Prostate gland (tissue), 2 donors: ENCODE results near the gene OSBPL2. TPM values are rescaled to one million over a fixed set of nuclear protein-coding genes. Genes with fewer than 3 reads are reported as not detected.

Source experiments
- DNase-seq: peaks from one replicate; pipeline ENCODE4 v3.0.0-alpha.2; 2019; ENCODE audit warnings: low spot score
- H3K27ac ChIP-seq, 2 donors: fragments of 200-600 bp; sonication (generic); 2 replicates each; pipeline ENCODE4 v1.5.1; 2017 to 2019
- H3K27me3 ChIP-seq: fragments of 200-600 bp; sonication (generic); replicated peaks from 2 replicates; pipeline ENCODE4 v1.5.1; 2019; ENCODE audit not compliant: insufficient read depth
- H3K36me3 ChIP-seq, 2 donors: fragments of 200-600 bp; sonication (generic); 1 replicate in 1 of 2; 2 replicates in 1 of 2; pipeline versions ENCODE4 v1.5.1 to v1.8.1; 2017 to 2019
- H3K4me1 ChIP-seq: fragments of 200-600 bp; sonication (generic); replicated peaks from 2 replicates; pipeline ENCODE4 v1.5.1; 2019
- H3K4me3 ChIP-seq, 2 donors: fragments of 200-600 bp; sonication (generic); 2 replicates each; pipeline ENCODE4 v1.5.1; 2017 to 2019
- H3K9me3 ChIP-seq: fragments of 200-600 bp; sonication (generic); 2 replicates; pipeline ENCODE4 v1.5.1; 2017
- CTCF ChIP-seq, 4 experiments: fragments of 200-600 bp in 2 of 4; fragments of 450-650 bp in 2 of 4; sonication (generic) in 2 of 4; IDR thresholded peaks; 1 replicate in 3 of 4; 2 replicates in 1 of 4; pipeline ENCODE4 v1.5.1; 2016 to 2019; ENCODE audit warnings: antibody characterized with exemption in 4 of 4, mild to moderate bottlenecking in 2 of 4, moderate library complexity in 2 of 4
- POLR2A ChIP-seq: fragments of 450-650 bp; IDR thresholded peaks from one replicate; pipeline ENCODE4 v1.6.1; 2016; ENCODE audit warnings: antibody characterized with exemption, mild to moderate bottlenecking
- POLR2AphosphoS5 ChIP-seq: sonication (generic); formaldehyde crosslinking; IDR thresholded peaks from one replicate; pipeline ENCODE4 v1.6.1; 2017; ENCODE audit warnings: antibody characterized with exemption
- WGBS: methylation state at CpG from one replicate; pipeline ENCODE4 v1.1.5; 2018; 5-methylcytosine and 5-hydroxymethylcytosine counted together
- intact Hi-C: fragments of 100-400 bp; cut with DNase I; formaldehyde crosslinking; loops from one replicate; pipeline ENCODE4 v1.14.2; 2022
- total RNA-seq, 2 donors: library from RNA; depleted of rRNA; stranded (reverse); fragments of >200 nt; gene quantifications; one replicate each; pipeline ENCODE4 v1.1.0, GENCODE V29; 2016

The OSBPL2 gene
- total RNA-seq, 2 donors from 2014 or later: 33.5 to 50.6 TPM

- no peak overlapping the region for H3K27ac ChIP-seq
- peaks cover 9% of the 10 kb centered on the region in 2 donors for H3K36me3 ChIP-seq
- H3K27me3 ChIP-seq: no peaks in the 10 kb centered on the region
- H3K9me3 ChIP-seq: no peaks in the 10 kb centered on the region
- DNase-seq: no peak
- intact Hi-C loops: no loop called here
- no peak overlapping the region for H3K4me3 ChIP-seq
- H3K4me1 ChIP-seq: no peaks in the 10 kb centered on the region
- no peak for TF ChIP-seq POLR2AphosphoS5
- no peak for TF ChIP-seq CTCF (IDR thresholded peaks at IDR 0.05)
- no peak for TF ChIP-seq POLR2A
- WGBS: 87% methylated on average over 15 of the region's 15 CpGs
Observed at GRCh38 chr20:62288535-62289105, 50.3 kb downstream of the OSBPL2 start.

- Histone ChIP-seq H3K36me3 (peaks cover 9 to 14% of the 10 kb centered on the region in 2 donors), H3K27me3 (no peaks in the 10 kb centered on the region), H3K27ac (no peak overlapping the region), H3K9me3 (no peaks in the 10 kb centered on the region), H3K4me1 (no peaks in the 10 kb centered on the region), H3K4me3 (no peak overlapping the region)
- 79% methylated on average over 14 of the region's 14 CpGs for WGBS
- no peak for TF ChIP-seq POLR2AphosphoS5
- no peak for TF ChIP-seq CTCF (IDR thresholded peaks at IDR 0.05)
- TF ChIP-seq POLR2A: no peak
- no peak for DNase-seq
- intact Hi-C loops: no loop called here
Observed at GRCh38 chr20:62289131-62289530, 50.8 kb downstream of the OSBPL2 start.

- H3K36me3 ChIP-seq: peaks cover 9 to 14% of the 10 kb centered on the region in 2 donors
- intact Hi-C loops: no loop called here
- DNase-seq: no peak
- H3K27ac ChIP-seq: no peak overlapping the region
- no peaks in the 10 kb centered on the region for H3K4me1 ChIP-seq
- no peaks in the 10 kb centered on the region for H3K9me3 ChIP-seq
- H3K4me3 ChIP-seq: no peak overlapping the region
- WGBS: 92% methylated on average over 8 of the region's 8 CpGs
- TF ChIP-seq CTCF (IDR thresholded peaks at IDR 0.05) (no peak), POLR2A (no peak), POLR2AphosphoS5 (no peak)
- H3K27me3 ChIP-seq: no peaks in the 10 kb centered on the region
Observed at GRCh38 chr20:62289898-62290297, 51.6 kb downstream of the OSBPL2 start.

- Histone ChIP-seq H3K9me3 (no peaks in the 10 kb centered on the region), H3K4me1 (no peaks in the 10 kb centered on the region), H3K4me3 (no peak overlapping the region), H3K36me3 (peaks cover 7 to 9% of the 10 kb centered on the region in 2 donors), H3K27me3 (no peaks in the 10 kb centered on the region), H3K27ac (no peak overlapping the region)
- DNase-seq: no peak
- intact Hi-C loops: no loop called here
- 92% methylated on average over 28 of the region's 29 CpGs for WGBS
- TF ChIP-seq POLR2A (no peak), CTCF (IDR thresholded peaks at IDR 0.05) (no peak), POLR2AphosphoS5 (no peak)
Observed at GRCh38 chr20:62291251-62292066, 53.1 kb downstream of the OSBPL2 start.

- 93% methylated on average over 11 of the region's 11 CpGs for WGBS
- Histone ChIP-seq H3K4me3 (no peak overlapping the region), H3K4me1 (peaks cover under 1% of the 10 kb centered on the region), H3K36me3 (peaks cover 6 to 7% of the 10 kb centered on the region in 2 donors), H3K27ac (no peak overlapping the region), H3K27me3 (no peaks in the 10 kb centered on the region), H3K9me3 (no peaks in the 10 kb centered on the region)
- TF ChIP-seq POLR2A (no peak), CTCF (IDR thresholded peaks at IDR 0.05) (no peak), POLR2AphosphoS5 (no peak)
- DNase-seq: no peak
- intact Hi-C loops: no loop called here
Observed at GRCh38 chr20:62292108-62292507, 53.8 kb downstream of the OSBPL2 start.
